ENCODE data around the gene NAXD.

DNA sequence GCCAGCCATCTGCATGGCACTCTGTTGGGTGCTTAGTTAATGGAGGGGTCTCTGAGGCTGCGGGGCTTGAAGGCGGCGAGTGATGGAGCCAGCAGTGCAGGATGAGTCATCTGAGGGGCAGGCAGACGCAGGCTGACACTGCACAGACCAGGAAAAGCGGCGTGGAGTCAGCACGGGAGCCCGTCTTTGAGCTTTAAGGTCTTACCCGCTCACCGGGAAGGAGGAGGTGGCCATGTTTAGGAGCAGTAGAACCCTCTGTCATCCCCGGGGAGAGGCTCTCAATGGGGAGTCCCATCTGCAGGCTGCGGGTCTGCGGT lies 13.1 kb downstream of the NAXD start:
- TF ChIP-seq, protein P1, sequence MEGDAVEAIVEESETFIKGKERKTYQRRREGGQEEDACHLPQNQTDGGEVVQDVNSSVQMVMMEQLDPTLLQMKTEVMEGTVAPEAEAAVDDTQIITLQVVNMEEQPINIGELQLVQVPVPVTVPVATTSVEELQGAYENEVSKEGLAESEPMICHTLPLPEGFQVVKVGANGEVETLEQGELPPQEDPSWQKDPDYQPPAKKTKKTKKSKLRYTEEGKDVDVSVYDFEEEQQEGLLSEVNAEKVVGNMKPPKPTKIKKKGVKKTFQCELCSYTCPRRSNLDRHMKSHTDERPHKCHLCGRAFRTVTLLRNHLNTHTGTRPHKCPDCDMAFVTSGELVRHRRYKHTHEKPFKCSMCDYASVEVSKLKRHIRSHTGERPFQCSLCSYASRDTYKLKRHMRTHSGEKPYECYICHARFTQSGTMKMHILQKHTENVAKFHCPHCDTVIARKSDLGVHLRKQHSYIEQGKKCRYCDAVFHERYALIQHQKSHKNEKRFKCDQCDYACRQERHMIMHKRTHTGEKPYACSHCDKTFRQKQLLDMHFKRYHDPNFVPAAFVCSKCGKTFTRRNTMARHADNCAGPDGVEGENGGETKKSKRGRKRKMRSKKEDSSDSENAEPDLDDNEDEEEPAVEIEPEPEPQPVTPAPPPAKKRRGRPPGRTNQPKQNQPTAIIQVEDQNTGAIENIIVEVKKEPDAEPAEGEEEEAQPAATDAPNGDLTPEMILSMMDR (IDR thresholded peaks at IDR 0.05 in 8 of 11, conservative IDR thresholded peaks at IDR 0.05 in 3 of 11) = no peak
- TF ChIP-seq POLR2A (IDR thresholded peaks at IDR 0.05) = no peak
- TF ChIP-seq POLR2AphosphoS5 (IDR thresholded peaks at IDR 0.05) = no peak

All from spleen (tissue), 7 donors.